HEK293T (cell line): ENCODE data around the gene AQP12A.

Experiments used
- ARNT ChIP-seq: fragments of 450-650 bp; IDR thresholded peaks from 2 replicates; pipeline ENCODE4 v1.6.1; 2017; ENCODE audit warnings: mild to moderate bottlenecking
- BHLHE40 ChIP-seq: fragments of 450-650 bp; IDR thresholded peaks from 2 replicates; pipeline ENCODE4 v1.6.1; 2016; ENCODE audit warnings: mild to moderate bottlenecking, moderate library complexity, borderline replicate concordance
- CTBP1 ChIP-seq: fragments of 450-650 bp; IDR thresholded peaks from 2 replicates; pipeline ENCODE4 v1.6.1; 2016; ENCODE audit warnings: borderline replicate concordance
- ELF4 ChIP-seq: fragments of 450-650 bp; IDR thresholded peaks from 2 replicates; pipeline ENCODE4 v1.6.1; 2017; ENCODE audit warnings: antibody characterized with exemption
- FOXA1 ChIP-seq: fragments of 450-650 bp; IDR thresholded peaks from 2 replicates; pipeline ENCODE4 v1.6.1; 2016; ENCODE audit warnings: mild to moderate bottlenecking
- FOXK2 ChIP-seq: fragments of 450-650 bp; IDR thresholded peaks from 2 replicates; pipeline ENCODE4 v1.6.1; 2016; ENCODE audit warnings: mild to moderate bottlenecking
- FOXM1 ChIP-seq: fragments of 450-650 bp; IDR thresholded peaks from 2 replicates; pipeline ENCODE4 v1.6.1; 2017; ENCODE audit warnings: mild to moderate bottlenecking, borderline replicate concordance
- HDGF ChIP-seq: fragments of 450-650 bp; IDR thresholded peaks from 2 replicates; pipeline ENCODE4 v1.6.1; 2017; ENCODE audit warnings: antibody characterized with exemption, borderline replicate concordance
- NFRKB ChIP-seq: fragments of 450-650 bp; IDR thresholded peaks from 2 replicates; pipeline ENCODE4 v1.6.1; 2016; ENCODE audit warnings: mild to moderate bottlenecking, moderate library complexity
- SP1 ChIP-seq: fragments of 450-650 bp; IDR thresholded peaks from 2 replicates; pipeline ENCODE4 v1.6.1; 2017
- SUZ12 ChIP-seq: fragments of 450-650 bp; IDR thresholded peaks from 2 replicates; pipeline ENCODE4 v1.6.1; 2016; ENCODE audit warnings: mild to moderate bottlenecking
- TARDBP ChIP-seq: fragments of 450-650 bp; IDR thresholded peaks from 2 replicates; pipeline ENCODE4 v1.6.1; 2016
- TF ChIP-seq, protein P1 (sequence below): fragments of 450-650 bp; IDR thresholded peaks from 2 replicates; pipeline ENCODE4 v1.6.1; 2016

DNA sequence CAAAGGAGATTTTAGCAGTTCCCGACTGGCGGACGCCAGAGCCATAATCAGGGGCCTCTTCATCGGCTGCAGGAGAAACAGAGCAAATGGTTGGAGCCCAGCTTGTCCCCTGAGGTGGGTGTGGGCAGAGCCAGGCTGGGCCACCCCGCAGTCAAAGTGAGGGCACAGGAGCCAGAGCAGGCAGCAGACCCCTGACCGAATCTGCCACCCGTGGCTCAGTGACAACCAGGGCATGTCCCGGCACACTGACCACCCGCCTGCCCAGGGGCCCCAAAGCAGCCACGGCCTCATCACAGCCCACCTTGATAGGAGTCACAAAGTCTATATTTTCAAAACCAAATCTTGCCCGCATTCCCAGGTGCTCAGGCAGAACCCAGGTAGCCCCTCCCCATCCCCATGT lies 55.6 kb downstream of the AQP12A start:
- no peak for TF ChIP-seq SP1
- TF ChIP-seq BHLHE40 = no peak
- no peak for TF ChIP-seq FOXM1
- TF ChIP-seq NFRKB = no peak
- TF ChIP-seq FOXK2 = no peak
- TF ChIP-seq SUZ12 = no peak
- TF ChIP-seq ARNT = no peak
- TF ChIP-seq HDGF = no peak
- TF ChIP-seq ELF4 = no peak
- no peak for TF ChIP-seq TARDBP
- no peak for TF ChIP-seq FOXA1
- no peak for TF ChIP-seq CTBP1
- TF ChIP-seq, protein P1, sequence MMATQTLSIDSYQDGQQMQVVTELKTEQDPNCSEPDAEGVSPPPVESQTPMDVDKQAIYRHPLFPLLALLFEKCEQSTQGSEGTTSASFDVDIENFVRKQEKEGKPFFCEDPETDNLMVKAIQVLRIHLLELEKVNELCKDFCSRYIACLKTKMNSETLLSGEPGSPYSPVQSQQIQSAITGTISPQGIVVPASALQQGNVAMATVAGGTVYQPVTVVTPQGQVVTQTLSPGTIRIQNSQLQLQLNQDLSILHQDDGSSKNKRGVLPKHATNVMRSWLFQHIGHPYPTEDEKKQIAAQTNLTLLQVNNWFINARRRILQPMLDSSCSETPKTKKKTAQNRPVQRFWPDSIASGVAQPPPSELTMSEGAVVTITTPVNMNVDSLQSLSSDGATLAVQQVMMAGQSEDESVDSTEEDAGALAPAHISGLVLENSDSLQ = no peak
